ENCODE data around the gene APLNR.

APLNR gene

GRCh38 chr11:57214494-57214893 lies 22.6 kb downstream of the APLNR start:
- no peak for DNase-seq

- DNase-seq, result no peak
These were observed 23.0 kb downstream of the APLNR start for GRCh38 chr11:57214098-57214417.

GRCh38 chr11:57213342-57214097 lies 23.5 kb downstream of the APLNR start:
- DNase-seq, result no peak

GRCh38 chr11:57210781-57211180 lies 26.3 kb downstream of the APLNR start:
- DNase-seq, result no peak

- DNase-seq, result no peak
These were observed 29.9 kb downstream of the APLNR start for GRCh38 chr11:57207168-57207567.

GRCh38 chr11:57205041-57205641 lies 31.9 kb downstream of the APLNR start:
- no peak for DNase-seq

- DNase-seq, result no peak
These were observed 33.1 kb downstream of the APLNR start for GRCh38 chr11:57203882-57204480.

- DNase-seq, result no peak
These were observed 33.7 kb downstream of the APLNR start for GRCh38 chr11:57203359-57203758.

GRCh38 chr11:57202281-57202680 lies 34.8 kb downstream of the APLNR start:
- DNase-seq, result no peak

GRCh38 chr11:57200917-57201316 lies 36.1 kb downstream of the APLNR start:
- DNase-seq, result no peak

GRCh38 chr11:57199330-57199729 lies 37.7 kb downstream of the APLNR start:
- DNase-seq, result no peak

- no peak for DNase-seq
These were observed 39.3 kb downstream of the APLNR start for GRCh38 chr11:57197762-57198161.

- no peak for DNase-seq
These were observed 40.5 kb downstream of the APLNR start for GRCh38 chr11:57196596-57196995.

- DNase-seq, result no peak
These were observed 44.7 kb downstream of the APLNR start for GRCh38 chr11:57192316-57192715.

GRCh38 chr11:57191311-57192219 lies 45.5 kb downstream of the APLNR start:
- no peak for DNase-seq

GRCh38 chr11:57190548-57190947 lies 46.5 kb downstream of the APLNR start:
- no peak for DNase-seq
